ENCODE data around the gene WDR75. TPM values are rescaled to one million over a fixed set of nuclear protein-coding genes. Genes with fewer than 3 reads are reported as not detected.
A peak's percentile ranks its signal among the peaks of the same experiment; 100 is the strongest.

Gene WDR75
- 10 to 100 TPM; 20.6 to 28.4 (median 24.6) TPM for total RNA-seq
- long read RNA-seq, donor 1, transcript WDR75-201 (21 exons, 2,701 nt), result major isoform, 11 of 16 reads
- long read RNA-seq, donor 1, partial matches to known transcripts, result 1 of 16 reads
- long read RNA-seq, donor 1, other reads (novel, unspliced or antisense), result 3 of 16 reads
- long read RNA-seq, donor 2, partial matches to known transcripts, result 1 of 5 reads
- long read RNA-seq, donor 2, other reads (novel, unspliced or antisense), result 1 of 5 reads

GRCh38 chr2:189440947-189441708, at the start of gene WDR75:
Gene WDR75 (plus strand): TSS chr2:189441474. CDS start chr2:189441493, 19 bp downstream.
- peaks cover 13% of the 10 kb centered on the region for H3K4me1 ChIP-seq (ENCODE audit: low read depth)
- ATAC-seq (peak; percentile 98), DNase-seq (peak; percentile 93 to 97 (median 95))
- H3K36me3 ChIP-seq (ENCODE audit: low read depth), result no peaks in the 10 kb centered on the region
- intact Hi-C loops (cut with DNase I, micrococcal nuclease), result no loop called here
- peak within 1 kb of the TSS; percentile 47 for H3K4me3 ChIP-seq
- no peak for TF ChIP-seq CTCF (IDR thresholded peaks at IDR 0.05)
- no peaks in the 10 kb centered on the region for H3K9me3 ChIP-seq

GRCh38 chr2:189393440-189394111, 47.7 kb upstream of the WDR75 start:
- intact Hi-C loops (cut with DNase I, micrococcal nuclease), result no loop called here
- TF ChIP-seq CTCF (IDR thresholded peaks at IDR 0.05), result no peak
- peaks cover 6% of the 10 kb centered on the region for H3K4me1 ChIP-seq (ENCODE audit: low read depth)
- peak; percentile 65 for ATAC-seq
- no peaks in the 10 kb centered on the region for H3K9me3 ChIP-seq
- no peak for DNase-seq
- no peak overlapping the region for H3K4me3 ChIP-seq
- no peaks in the 10 kb centered on the region for H3K36me3 ChIP-seq (ENCODE audit: low read depth)

GRCh38 chr2:189394525-189394924, 46.7 kb upstream of the WDR75 start:
- Histone ChIP-seq H3K36me3 (ENCODE audit: low read depth) (no peaks in the 10 kb centered on the region), H3K9me3 (no peaks in the 10 kb centered on the region), H3K4me1 (ENCODE audit: low read depth) (peaks cover 6% of the 10 kb centered on the region), H3K4me3 (no peak overlapping the region)
- ATAC-seq (peak; percentile 43), DNase-seq (no peak)
- intact Hi-C loops (cut with DNase I, micrococcal nuclease), result no loop called here
- no peak for TF ChIP-seq CTCF (IDR thresholded peaks at IDR 0.05)

- ATAC-seq (no peak), DNase-seq (no peak)
- intact Hi-C loops (cut with DNase I, micrococcal nuclease), result no loop called here
- Histone ChIP-seq H3K4me1 (ENCODE audit: low read depth) (no peaks in the 10 kb centered on the region), H3K36me3 (ENCODE audit: low read depth) (no peaks in the 10 kb centered on the region), H3K9me3 (no peaks in the 10 kb centered on the region), H3K4me3 (no peak overlapping the region)
- TF ChIP-seq CTCF (IDR thresholded peaks at IDR 0.05), result no peak
Observed at GRCh38 chr2:189402932-189403331, 38.3 kb upstream of the WDR75 start.

GRCh38 chr2:189406586-189407233, 34.6 kb upstream of the WDR75 start:
- no peaks in the 10 kb centered on the region for H3K4me1 ChIP-seq (ENCODE audit: low read depth)
- intact Hi-C loops (cut with DNase I, micrococcal nuclease), result no loop called here
- H3K4me3 ChIP-seq, result no peak overlapping the region
- DNase-seq (no peak), ATAC-seq (no peak)
- H3K36me3 ChIP-seq (ENCODE audit: low read depth), result no peaks in the 10 kb centered on the region
- H3K9me3 ChIP-seq, result no peaks in the 10 kb centered on the region
- no peak for TF ChIP-seq CTCF (IDR thresholded peaks at IDR 0.05)

Data from mucosa of descending colon (tissue), 3 donors.